ENCODE data around the gene TMEM132C.

DNA sequence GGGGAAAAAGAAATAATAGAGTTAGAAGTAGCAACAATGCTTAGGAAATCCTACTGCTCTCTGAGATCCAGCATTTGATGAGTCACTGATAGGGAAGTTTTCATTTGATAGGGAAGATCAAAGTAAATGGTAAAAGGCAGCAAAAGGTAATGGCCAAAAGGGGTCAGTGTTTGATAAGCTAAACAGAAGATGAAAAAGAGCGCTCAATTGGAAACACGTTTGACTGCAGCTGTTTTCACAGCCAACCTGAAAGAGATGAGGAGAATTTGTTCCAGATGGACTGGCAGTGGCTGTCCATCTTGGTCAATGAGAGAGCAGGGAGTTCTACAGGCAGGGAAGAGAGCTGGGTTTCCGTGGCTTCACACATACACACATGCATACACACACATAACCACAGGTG, 264.2 kb downstream of the TMEM132C start:
- no peak for TF ChIP-seq EZH2phosphoT487 (IDR thresholded peaks at IDR 0.05; ENCODE audit: borderline replicate concordance, low read length)
- TF ChIP-seq, protein P1, sequence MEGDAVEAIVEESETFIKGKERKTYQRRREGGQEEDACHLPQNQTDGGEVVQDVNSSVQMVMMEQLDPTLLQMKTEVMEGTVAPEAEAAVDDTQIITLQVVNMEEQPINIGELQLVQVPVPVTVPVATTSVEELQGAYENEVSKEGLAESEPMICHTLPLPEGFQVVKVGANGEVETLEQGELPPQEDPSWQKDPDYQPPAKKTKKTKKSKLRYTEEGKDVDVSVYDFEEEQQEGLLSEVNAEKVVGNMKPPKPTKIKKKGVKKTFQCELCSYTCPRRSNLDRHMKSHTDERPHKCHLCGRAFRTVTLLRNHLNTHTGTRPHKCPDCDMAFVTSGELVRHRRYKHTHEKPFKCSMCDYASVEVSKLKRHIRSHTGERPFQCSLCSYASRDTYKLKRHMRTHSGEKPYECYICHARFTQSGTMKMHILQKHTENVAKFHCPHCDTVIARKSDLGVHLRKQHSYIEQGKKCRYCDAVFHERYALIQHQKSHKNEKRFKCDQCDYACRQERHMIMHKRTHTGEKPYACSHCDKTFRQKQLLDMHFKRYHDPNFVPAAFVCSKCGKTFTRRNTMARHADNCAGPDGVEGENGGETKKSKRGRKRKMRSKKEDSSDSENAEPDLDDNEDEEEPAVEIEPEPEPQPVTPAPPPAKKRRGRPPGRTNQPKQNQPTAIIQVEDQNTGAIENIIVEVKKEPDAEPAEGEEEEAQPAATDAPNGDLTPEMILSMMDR (conservative IDR thresholded peaks at IDR 0.05; ENCODE audit: low read depth, low read length): 0 out of 2 replicates have a peak, but pooled peaks have one; percentile 10
- TF ChIP-seq EZH2 (IDR thresholded peaks at IDR 0.05; ENCODE audit: low read length, unreplicated experiment): no peak
